Anterior cingulate cortex (tissue), 58 donors: ENCODE measurements around the gene CCT4.
"Not testable (repeated sequence)": the region's sequence is repeated elsewhere in the genome, so short reads cannot be mapped to it uniquely, and the experiment has no call there.

Source experiments
- DNase-seq, 58 donors: peaks; one replicate each; lab custom pipeline; 2025; lab: John Stamatoyannopoulos, UW

The CCT4 gene

DNA sequence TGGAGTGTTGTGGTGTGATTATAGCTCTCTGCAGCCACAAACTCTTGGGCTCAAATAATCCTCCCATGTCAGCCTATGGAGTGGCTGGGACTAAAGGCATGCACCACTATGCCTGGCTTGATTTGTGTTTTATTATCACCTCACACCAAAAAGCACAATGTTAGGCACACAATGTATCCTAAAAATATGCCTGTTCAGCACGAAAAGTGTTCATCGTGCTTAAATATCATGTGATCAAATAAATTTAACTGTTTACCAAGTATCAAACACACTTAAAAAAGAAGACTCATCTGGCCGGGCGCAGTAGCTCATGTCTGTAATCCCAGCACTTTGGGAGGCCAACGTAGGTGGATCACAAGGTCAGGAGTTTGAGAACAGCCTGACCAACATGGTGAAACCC, 5.6 kb downstream of the CCT4 start:
- no peak for DNase-seq

DNA sequence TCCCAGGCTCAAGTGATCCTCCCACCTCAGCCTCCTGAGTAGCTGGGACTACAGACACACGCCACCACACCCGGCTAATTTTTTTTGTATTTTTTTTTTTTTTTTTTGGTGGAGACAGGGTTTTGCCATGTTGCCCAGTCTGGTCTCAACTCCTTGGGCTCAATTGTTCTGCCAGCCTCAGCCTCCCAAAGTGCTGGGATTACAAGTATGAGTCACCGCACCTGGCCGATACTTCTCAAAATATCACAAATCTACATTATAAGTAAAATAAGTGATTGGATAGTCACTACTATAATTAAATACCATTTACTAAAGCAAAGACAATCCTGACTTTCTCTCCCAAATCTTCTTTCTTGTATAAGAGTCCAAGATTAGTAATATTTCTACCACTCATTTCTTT, 9.1 kb downstream of the CCT4 start:
- not testable (repeated sequence) for DNase-seq

DNA sequence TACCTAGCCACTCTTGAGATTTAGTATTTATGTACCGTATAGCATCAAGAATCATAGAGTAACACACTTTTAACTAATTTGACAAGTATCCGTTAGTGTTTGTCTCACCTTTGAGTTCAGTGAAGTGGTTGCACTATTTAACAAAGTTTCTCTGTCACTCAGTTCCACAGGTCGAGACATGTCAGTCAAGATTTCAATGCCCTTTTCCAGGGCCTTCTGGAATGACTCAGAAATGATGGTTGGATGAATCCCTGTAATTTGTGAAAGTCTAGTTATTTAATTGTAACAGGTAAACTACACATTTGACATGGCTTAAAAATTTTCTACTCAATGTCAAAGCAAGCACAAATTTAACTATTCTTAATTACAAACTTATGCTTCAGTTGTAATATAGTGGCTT, 9.7 kb downstream of the CCT4 start:
- DNase-seq, result no peak

DNA sequence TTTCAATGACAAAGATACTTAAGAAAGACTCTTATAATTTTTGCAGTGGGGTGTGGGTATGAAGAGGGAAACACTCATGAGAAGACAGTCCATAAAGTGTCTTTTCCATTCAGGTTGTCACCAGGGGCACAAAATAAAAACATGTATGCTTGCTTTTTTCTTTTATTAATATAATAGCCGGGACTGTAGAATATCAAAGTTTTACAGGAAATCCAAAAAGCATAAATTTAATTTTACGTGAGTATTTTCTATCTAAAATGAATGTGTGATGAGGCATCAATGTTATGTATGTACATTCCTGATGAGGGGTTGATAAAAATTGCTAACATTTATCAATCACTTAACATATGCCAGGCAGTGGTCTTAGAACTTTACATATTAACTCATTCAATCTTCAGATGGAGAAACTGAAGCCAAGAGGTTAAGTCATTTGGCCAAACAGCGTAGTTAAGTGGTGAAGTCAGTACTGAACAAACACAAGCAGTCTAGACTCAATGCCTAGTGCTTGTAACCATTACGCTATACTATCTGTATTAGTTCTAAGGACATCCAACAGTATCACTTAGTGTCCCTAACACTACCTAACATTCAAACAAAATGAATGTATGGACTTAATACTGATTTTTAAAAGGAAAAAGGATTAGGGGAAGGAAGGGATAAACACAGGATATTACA, 10.7 kb downstream of the CCT4 start:
- DNase-seq, result no peak

DNA sequence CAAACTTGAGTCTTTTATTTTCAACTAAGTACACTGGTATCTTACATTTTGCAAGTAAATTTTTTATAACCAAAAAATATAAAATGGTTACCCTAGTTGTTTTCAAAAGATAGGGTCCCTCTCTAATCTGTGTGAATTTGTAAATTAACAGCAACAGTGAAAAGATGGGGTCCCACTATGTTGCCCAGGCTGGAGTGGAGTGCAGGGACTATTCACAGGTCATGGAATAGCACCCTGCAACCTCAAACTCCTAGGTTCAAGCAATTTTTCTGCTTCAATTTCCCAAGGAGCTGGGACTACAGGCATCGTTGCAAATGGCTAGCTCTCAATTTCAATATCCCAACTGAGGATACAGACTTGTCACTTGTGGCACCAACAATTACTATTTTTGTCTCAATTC, 12.1 kb downstream of the CCT4 start:
- no peak for DNase-seq

DNA sequence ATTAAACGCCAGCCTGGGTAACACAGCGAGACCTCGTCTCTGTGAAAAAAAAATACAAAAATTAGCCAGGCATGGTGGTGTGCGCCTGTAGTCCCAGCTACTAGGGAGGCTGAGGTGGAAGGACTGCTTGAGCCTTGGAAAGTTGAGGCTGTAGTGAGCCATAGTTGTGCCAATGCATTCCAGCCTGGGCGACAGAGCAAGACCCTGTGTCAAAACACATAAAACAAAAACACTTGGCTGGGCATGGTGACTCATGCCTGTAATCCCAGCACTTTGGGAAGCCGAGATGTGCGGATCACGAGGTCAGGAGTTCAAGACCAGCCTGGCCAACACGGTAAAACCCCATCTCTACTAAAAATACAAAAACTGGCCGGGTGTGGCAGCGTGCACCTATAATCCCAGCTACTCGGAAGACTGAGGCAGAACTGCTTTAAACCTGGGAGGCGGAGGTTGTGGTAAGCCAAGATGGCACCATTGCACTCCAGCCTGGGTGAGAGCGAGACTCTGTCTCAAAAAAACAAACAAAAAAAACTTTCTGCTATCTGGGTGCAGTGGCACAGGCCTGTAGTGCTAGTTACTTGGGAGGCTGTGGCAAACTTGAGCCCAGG, 21.9 kb downstream of the CCT4 start:
- DNase-seq, result not testable (repeated sequence)

DNA sequence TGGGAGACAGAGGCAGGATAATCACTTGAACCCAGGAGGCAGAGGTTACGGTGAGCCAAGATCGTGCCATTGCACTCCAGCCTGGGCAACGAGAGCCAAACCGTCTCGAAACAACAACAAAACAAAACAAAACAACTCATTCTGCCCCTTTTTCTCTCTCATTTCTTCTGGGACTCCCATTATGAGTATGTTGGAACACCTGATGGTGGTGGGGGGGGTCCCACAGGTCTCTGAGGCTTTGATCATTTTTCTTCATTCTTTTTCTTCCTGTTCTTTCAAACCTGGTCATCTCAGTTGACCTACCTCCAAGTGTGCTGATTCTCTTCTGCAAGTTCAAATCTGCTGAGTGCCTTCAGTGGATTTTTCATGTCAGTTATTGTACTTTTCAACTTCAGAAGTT, 26.4 kb downstream of the CCT4 start:
- DNase-seq, result no peak

DNA sequence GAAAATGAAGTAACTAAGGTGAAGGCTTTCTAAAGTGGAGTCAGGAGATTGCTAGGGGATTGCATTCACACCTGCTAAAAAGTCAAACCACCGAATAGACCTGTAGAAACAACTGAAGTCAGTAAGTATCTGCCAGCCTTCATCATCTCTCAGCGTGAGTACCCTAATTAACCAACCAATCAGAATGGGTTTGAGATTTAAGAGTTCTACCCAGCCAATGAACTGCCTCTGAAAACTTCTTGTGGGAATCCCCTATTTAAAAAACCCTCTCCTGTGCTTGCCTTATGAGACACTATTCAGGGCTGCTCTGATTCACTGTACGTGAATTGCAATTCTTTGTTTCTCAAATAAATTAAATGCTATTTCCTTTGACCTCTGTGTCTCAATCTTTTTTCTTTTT, 31.2 kb downstream of the CCT4 start:
- DNase-seq, result no peak

DNA sequence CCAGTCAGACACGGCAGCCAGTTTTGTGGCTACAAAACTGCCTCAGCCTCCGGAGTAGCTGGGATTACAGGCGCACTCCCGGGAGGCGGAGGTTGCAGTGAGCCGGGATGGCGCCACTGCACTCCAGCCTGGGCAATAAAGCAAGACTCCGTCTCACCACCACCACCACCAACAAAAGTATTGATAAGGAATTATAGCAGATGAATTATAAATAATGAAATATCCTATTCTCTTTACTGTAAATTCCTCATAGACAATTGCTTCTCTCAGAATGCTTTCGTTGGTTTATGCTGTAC, 33.2 kb downstream of the CCT4 start:
- DNase-seq, result peak in 4 of 58 donors; percentile 5 to 55 (median 8)

DNA sequence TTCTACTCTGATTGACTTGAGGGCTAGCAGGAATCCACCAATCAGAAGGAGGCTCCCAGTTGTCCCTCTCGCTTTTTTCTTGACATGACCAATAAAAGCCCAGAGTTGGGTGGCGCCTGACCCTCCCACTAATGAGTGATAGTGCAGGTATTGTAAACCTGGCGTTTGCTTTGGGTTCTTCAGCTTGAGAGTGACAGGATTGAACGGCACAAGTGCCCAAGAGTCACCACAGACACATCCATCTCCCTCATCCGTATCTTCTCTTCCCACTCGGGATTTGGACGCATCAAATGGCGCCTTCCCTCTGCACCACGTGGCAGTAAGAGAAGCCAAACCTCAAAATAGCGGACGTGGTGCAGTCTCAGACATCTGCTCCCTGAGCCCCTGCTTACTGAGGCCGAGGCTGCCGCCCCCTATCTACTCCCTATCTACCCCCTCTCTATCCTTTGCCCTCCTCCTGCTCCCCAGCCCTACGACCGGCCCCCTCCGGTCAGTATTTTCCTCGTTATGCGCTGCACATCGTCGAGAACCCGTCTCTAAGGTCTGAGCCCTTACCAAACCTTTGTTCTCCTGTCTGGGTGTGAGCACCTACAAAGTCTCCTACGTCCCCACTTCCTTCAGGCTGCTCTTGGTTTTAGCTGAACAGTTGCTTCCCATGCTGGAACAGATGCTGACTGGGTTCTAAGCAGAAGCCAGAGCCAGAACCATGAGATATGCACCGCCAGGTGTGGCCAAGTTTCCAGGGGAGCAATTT, 33.7 kb downstream of the CCT4 start:
- DNase-seq, result peak; percentile 31 to 95 (median 86)

DNA sequence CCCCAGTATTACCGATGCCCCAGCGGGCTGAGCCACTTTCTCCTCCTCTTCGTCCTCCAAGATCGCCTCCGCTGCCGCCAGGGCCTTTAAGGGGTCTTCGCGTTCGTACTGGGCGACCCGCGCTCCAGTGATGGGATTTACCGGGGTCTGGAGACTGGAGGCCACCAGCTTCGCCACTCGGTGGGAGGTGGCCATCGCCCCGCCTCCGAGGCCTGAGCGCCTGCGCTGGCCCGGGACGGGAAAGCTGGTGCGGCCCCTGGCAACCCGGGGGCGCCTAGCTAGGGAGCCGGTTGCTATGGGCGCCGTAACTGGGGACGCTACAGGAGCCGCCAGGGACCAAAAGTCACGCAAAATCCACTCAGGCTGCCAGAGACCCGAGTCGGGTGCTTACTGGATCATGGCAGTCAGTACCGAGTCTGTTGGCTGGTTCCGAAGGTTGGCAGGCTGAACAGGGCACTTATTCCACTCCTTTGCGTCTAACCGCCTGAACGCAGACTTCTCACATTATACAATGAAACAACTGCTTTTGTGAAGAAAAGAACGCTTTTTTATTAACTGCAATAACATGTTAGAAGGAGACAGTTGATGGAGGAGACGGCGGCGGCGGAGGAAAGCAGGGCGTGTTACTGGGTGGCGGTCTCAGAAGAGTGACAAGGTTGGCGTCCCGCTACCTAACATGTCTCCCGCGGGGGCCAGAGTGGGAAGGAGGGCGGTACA, 34.5 kb downstream of the CCT4 start, which contains the start of gene FAM161A:
Gene FAM161A, minus strand, starts transcription at position 214 of the 717 bp plus-strand sequence. Its CDS starts 19 bp downstream, at position 195.
- DNase-seq, result peak; percentile 15 to 94 (median 85)

DNA sequence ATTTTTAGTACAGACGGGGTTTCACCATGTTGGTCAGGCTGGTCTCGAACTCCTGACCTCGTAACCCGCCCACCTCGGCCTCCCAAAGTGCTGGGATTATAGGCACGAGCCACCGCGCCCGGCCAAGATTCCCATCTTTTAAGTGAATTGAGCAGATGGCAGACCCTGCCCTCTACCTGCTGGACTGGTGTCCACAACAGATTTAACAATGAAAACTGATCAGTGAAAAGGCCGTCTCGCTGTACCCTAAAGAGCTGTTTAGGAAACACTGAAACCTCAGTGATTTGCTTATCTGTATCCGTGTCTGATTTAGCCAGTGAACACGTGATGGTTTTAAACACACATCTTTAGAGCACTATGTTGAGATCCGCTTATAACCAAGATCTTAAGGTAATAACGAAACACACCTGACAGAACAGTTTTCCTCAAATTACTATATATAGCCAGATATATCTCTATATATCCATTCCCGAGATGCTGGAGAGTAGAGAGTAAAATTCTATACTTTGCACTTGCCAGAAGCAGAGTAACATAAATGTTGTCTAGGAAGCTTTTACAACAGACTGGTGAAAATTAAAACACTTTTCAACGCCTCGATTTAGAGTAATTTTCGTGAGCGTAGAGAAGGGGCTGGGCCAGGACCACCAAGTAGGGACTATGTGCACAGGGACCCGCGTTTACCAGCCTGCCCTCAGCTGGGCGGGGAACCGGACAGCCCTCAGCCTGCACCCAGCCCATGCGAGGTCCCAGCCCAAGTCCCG, 35.2 kb downstream of the CCT4 start:
- peak in 7 of 58 donors; percentile 3 to 85 (median 82) for DNase-seq

DNA sequence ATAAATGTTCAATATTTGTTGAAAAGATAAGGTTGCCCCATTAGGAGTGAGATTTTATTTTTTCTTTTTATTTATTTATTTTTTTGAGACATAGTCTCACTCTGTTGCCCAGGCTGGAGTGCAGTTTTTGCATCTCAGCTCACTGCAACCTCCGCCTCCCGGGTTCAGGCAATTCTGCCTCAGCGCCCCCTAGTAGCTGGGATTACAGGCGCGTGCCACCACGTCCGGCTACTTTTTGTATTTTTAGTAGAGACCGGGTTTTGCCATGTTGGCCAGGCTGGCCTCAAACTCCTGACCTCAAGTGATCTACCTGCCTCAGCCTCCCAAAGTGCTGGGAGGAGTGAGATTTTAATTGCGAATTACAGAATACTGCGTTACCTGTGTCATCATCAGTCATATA, 37.2 kb downstream of the CCT4 start:
- not testable (repeated sequence) for DNase-seq

DNA sequence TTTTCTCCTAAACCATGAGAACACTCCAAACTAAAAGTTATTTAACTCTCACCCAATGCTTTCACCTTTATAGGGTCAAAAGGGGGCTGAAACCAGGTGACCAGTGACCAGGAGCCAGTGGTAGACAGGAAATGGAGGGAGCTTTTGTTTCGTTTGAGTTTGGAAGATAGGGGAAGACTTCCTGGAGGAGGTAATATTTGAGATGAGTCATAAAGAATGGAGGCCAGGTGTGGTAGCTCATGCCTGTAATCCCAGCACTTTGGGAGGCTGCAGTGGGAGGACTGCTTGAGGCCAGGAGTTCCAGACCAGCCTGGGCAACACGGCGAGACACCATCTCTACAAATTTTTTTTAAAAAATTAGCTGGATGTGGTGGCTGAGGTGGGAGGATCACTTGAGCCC, 43.1 kb downstream of the CCT4 start:
- no peak for DNase-seq

DNA sequence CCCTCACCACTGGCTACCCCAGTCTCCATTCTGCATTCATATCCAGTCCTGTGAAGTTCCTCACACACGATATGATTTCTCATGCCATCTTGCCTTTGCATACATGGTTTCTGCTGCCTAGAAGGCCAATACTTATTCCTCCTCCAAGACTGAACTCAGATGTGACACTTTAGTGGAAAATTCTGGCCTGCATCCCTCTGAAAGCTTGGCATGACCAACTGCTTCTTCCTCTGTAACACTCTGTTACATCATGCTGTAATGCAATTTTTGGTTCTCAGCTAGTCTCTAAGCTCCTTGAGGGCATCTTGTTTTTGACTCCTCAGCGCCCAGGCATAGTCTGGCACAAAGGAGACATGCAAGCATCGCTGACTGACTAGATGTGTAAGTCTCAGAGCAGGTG, 47.2 kb downstream of the CCT4 start:
- peak in 1 of 58 donors; percentile 5 for DNase-seq

DNA sequence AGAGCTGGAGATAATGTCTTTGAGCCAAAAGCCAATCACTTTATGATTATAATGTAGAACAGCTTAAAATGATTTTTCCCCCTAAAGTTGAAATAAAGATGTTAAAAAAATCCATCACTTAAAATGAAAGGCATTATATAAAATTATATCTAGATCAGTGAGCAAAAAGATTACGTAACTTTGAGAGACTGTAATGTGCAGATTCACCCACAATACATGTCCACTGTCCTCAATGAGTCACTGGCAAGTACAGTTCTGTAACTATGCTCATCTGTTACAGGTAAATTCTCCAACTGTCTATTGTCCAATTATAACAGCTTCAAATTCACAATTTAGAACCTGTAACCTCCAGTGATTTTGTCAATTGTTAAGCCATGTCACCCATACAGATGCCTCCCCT, 53.6 kb downstream of the CCT4 start:
- DNase-seq, result no peak

DNA sequence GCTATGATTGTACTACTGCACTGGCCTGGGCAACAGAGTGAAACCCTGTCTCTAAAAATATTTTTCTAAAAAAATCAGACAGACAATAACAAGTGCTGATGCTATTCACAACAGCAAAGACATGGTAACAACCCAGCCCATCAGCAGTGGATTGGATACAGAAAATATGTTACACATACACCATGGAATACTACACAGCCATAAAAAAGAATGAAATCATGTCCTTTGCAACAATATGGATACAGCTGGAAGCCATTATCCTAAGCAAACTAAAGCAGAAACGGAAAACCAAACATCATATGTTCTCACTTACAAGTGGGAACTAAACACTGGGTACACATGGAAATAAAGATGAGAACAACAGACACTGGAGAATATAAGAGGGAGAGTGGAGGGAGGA, 54.5 kb downstream of the CCT4 start:
- no peak for DNase-seq

DNA sequence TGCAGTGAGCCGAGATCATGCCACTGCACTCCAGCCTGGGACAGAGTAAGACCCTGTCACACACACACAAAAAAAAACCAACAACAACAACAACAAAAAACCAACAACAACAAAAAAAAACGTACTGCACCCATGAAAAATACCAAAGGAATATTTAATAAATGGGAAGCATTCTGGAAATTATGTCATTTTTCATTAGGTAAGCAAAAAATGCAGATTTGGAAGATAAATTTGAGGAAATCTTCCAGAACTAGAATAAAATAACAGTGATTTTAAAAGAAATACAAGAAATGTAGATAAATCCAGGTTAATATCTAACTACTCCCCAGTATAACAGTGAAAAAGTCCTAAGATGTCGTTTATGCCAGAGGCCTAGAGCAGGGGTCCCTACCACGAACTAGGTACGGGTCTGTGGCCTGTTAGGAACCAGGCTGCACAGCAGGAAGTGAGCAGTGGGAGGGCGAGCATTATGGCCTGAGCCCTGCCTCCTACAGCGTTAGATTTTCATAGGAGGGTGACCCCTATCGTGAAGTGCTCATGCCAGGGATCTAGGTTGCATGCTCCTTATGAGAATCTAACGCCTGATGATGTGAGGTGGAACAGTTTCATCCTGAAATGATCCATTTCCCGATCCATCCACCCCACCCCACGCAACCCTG, 56.1 kb downstream of the CCT4 start:
- DNase-seq, result no peak

DNA sequence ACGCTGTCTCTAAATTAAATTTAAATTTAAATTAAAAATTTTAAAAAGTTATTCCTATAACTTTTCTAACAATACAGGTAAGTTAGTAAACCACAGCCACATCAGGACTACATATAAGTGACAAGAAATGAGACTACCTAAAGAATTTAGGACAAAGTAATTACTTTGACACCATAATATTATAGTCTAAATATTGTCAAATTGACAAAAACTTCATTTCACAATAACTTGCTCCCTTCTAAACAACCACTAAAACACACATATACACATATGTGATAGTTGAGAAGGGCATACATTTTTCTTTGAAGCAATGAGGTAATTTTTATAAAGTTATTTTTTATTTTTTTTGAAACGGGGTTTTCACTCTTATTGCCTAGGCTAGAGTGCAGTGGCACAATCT, 66.2 kb downstream of the CCT4 start:
- DNase-seq, result no peak
